Endothelial cell of umbilical vein (primary cell): ENCODE data around the gene CLEC16A. TPM values are rescaled to one million over a fixed set of nuclear protein-coding genes. Genes with fewer than 3 reads are reported as not detected.

Experiments
- BruUV-seq: library from RNA; stranded (reverse); fragments of 400-500 nt; replicated peaks from 2 replicates; lab custom pipeline; 2021; lab: Mats Ljungman, UMichigan
- CTCF ChIA-PET: fragments of 300-600, 350-600 bp; sonication (Branson Sonifier 250); formaldehyde crosslinking; loops from one replicate; lab custom pipeline; 2021; ENCODE audit warnings: antibody characterized with exemption, inconsistent platforms; lab: Charles Lee
- POLR2A ChIA-PET: fragments of 300-600, 350-600 bp; sonication (Branson Sonifier 250); formaldehyde crosslinking; loops from one replicate; lab custom pipeline; 2021; ENCODE audit warnings: antibody characterized with exemption, inconsistent platforms; lab: Charles Lee
- DNase-seq: peaks from one replicate; pipeline ENCODE4 v3.0.0-alpha.2; 2011; ENCODE audit warnings: low read depth, low spot score
- FAIRE-seq: peaks from 2 replicates; lab custom pipeline; 2011; peaks lifted over from hg19 to GRCh38; lab: Jason Lieb, UNC
- H2AFZ ChIP-seq: 2 replicates; pipeline ENCODE4 v1.6.0; 2012; ENCODE audit warnings: low read depth, low read length, control low read depth, inconsistent platforms
- H3K27ac ChIP-seq: 2 replicates; pipeline ENCODE4 v1.5.1; 2011; ENCODE audit warnings: low read depth, mild to moderate bottlenecking, control low read depth, low read length, moderate library complexity; ENCODE audit not compliant: insufficient read depth
- H3K27me3 ChIP-seq, 2 experiments: 2 replicates each; pipeline versions ENCODE4 v1.6.0 to v1.6.1; 2011; ENCODE audit warnings: low read length in 2 of 2, mixed read lengths in 1 of 2; ENCODE audit not compliant: control insufficient read depth in 2 of 2, insufficient read depth in 2 of 2
- H3K36me3 ChIP-seq, 2 experiments: 2 replicates in 1 of 2; 3 replicates in 1 of 2; pipeline ENCODE4 v1.5.1; 2011; ENCODE audit warnings: low read length in 2 of 2, mild to moderate bottlenecking in 1 of 2, moderate library complexity in 1 of 2; ENCODE audit not compliant: control insufficient read depth in 2 of 2, insufficient read depth in 2 of 2; ENCODE audit errors: extremely low read depth in 1 of 2
- H3K4me1 ChIP-seq: 3 replicates; pipeline ENCODE4 v1.5.1; 2011; ENCODE audit warnings: mild to moderate bottlenecking, low read length; ENCODE audit not compliant: control insufficient read depth, insufficient read depth; ENCODE audit errors: extremely low read depth
- H3K4me2 ChIP-seq: 2 replicates; pipeline ENCODE4 v1.6.1; 2011; ENCODE audit warnings: low read length, control low read depth, mixed read lengths; ENCODE audit not compliant: insufficient read depth
- H3K4me3 ChIP-seq, 3 experiments: fragments of 200-600 bp in 1 of 3; sonication (generic), shearing (Covaris generic) in 1 of 3; replicated peaks in 1 of 3; 2 replicates each; pipeline ENCODE4 v1.5.1; 2011 to 2016; ENCODE audit warnings: control low read depth in 3 of 3, low read length in 3 of 3, mild to moderate bottlenecking in 2 of 3, inconsistent platforms in 1 of 3, low read depth in 1 of 3, moderate library complexity in 1 of 3; ENCODE audit not compliant: insufficient read depth in 1 of 3
- H3K79me2 ChIP-seq: 2 replicates; pipeline ENCODE4 v1.6.0; 2012; ENCODE audit warnings: low read length, inconsistent platforms; ENCODE audit not compliant: control insufficient read depth, insufficient read depth
- H3K9ac ChIP-seq: replicated peaks from 2 replicates; pipeline ENCODE3; 2011; ENCODE audit warnings: low read length, control low read depth; ENCODE audit not compliant: insufficient read depth; ENCODE audit errors: extremely low read depth
- H3K9me1 ChIP-seq: replicated peaks from 3 replicates; pipeline ENCODE4 v1.6.0; 2011; ENCODE audit warnings: mild to moderate bottlenecking, low read length; ENCODE audit not compliant: control insufficient read depth, insufficient read depth; ENCODE audit errors: extremely low read depth
- H3K9me3 ChIP-seq: replicated peaks from 2 replicates; pipeline ENCODE4 v1.5.1; 2012; ENCODE audit warnings: low read length, inconsistent platforms; ENCODE audit not compliant: control insufficient read depth, insufficient read depth
- H4K20me1 ChIP-seq: replicated peaks from 2 replicates; pipeline ENCODE3; 2011; ENCODE audit warnings: mild to moderate bottlenecking, low read length; ENCODE audit not compliant: control insufficient read depth, insufficient read depth; ENCODE audit errors: extremely low read depth
- CTCF ChIP-seq, 2 donors: IDR thresholded peaks; 1 replicate in 1 of 2; 2 replicates in 1 of 2; pipeline ENCODE4 v1.5.1; 2011; ENCODE audit warnings: low read length in 2 of 2, mild to moderate bottlenecking in 2 of 2, moderate library complexity in 2 of 2, control low read depth in 1 of 2, inconsistent platforms in 1 of 2, low read depth in 1 of 2; ENCODE audit not compliant: insufficient read depth in 1 of 2; ENCODE audit errors: extremely low read depth in 1 of 2
- EZH2 ChIP-seq: IDR thresholded peaks from 2 replicates; pipeline ENCODE4 v1.6.1; 2012; ENCODE audit warnings: borderline replicate concordance, low read depth, mild to moderate bottlenecking, moderate library complexity, low read length, inconsistent platforms; ENCODE audit not compliant: severe bottlenecking
- FOS ChIP-seq: IDR thresholded peaks from 2 replicates; pipeline ENCODE4 v1.6.1; 2011; ENCODE audit warnings: mild to moderate bottlenecking, low read length, moderate library complexity, borderline replicate concordance; ENCODE audit not compliant: insufficient read depth
- GATA2 ChIP-seq: IDR thresholded peaks from 2 replicates; pipeline ENCODE4 v1.7.0; 2011; ENCODE audit warnings: low read depth, mild to moderate bottlenecking, moderate library complexity, mixed read lengths, low read length; ENCODE audit not compliant: insufficient read length, insufficient read depth
- JUN ChIP-seq: IDR thresholded peaks from 2 replicates; pipeline ENCODE4 v1.6.1; 2011; ENCODE audit warnings: borderline replicate concordance, low read depth; ENCODE audit not compliant: insufficient read length, insufficient read depth
- MYC ChIP-seq: IDR thresholded peaks from one replicate; pipeline ENCODE4 v1.6.1; 2011; ENCODE audit warnings: mild to moderate bottlenecking, low read depth, low read length
- POLR2A ChIP-seq: IDR thresholded peaks from 2 replicates; pipeline ENCODE4 v1.6.1; 2012; ENCODE audit warnings: low read depth, mild to moderate bottlenecking, control low read depth, low read length
- POLR2AphosphoS5 ChIP-seq: IDR thresholded peaks from 2 replicates; pipeline ENCODE4 v1.6.1; 2012; ENCODE audit warnings: low read depth, mild to moderate bottlenecking, control low read depth, low read length, moderate library complexity; ENCODE audit not compliant: insufficient read depth
- dilution Hi-C: fragments of 300-500 bp; cut with MboI; formaldehyde crosslinking; loops from one replicate; pipeline ENCODE4 v1.15.0; 2019; ENCODE audit warnings: low sequenced_read_pairs; ENCODE audit not compliant: extremely low pct_ligation_motif_present
- intact Hi-C: fragments of 100-400 bp; cut with micrococcal nuclease; formaldehyde crosslinking; loops from one replicate; pipeline ENCODE4 v1.10.0; 2022
- polyA plus RNA-seq, 4 experiments: library from polyadenylated mRNA; depleted of rRNA in 3 of 4; stranded (reverse) in 3 of 4; unstranded in 1 of 4; fragments of >200 nt; gene quantifications; 2 replicates each; pipeline versions ENCODE4 v1.2.1 to v1.2.3, GENCODE V29; 2011 to 2012; ENCODE audit warnings: missing spikeins in 1 of 4
- total RNA-seq: library from RNA; stranded (reverse); gene quantifications from 2 replicates; pipeline ENCODE4 v1.2.3, GENCODE V29; 2021
- TF ChIP-seq, protein P1 (sequence below): IDR thresholded peaks from 2 replicates; pipeline ENCODE4 v1.6.1; 2011; ENCODE audit not compliant: insufficient read depth, insufficient read length

CLEC16A gene
- total and polyA plus RNA-seq, 2 donors (not counting 3 experiments of a cell fraction or from before 2014, with no cell fraction given) = 11.4 to 23.3 TPM

- no TSS peak for BruUV-seq
- H3K4me3 ChIP-seq = no peak overlapping the region
- H3K4me1 ChIP-seq = peaks cover 19% of the 10 kb centered on the region
- DNase-seq (no peak), FAIRE-seq (no peak)
- H4K20me1 ChIP-seq = no peaks in the 10 kb centered on the region
- POLR2A ChIA-PET = no interaction called here
- TF ChIP-seq GATA2 (no peak), JUN (no peak), POLR2AphosphoS5 (no peak), POLR2A (no peak), CTCF (IDR thresholded peaks at IDR 0.05; ENCODE audit: extremely low read depth in 1 of 2, insufficient read depth in 1 of 2, low read depth in 1 of 2, low read length in 2 of 2) (no peak), MYC (no peak), EZH2 (no peak), FOS (no peak)
- TF ChIP-seq, protein P1, sequence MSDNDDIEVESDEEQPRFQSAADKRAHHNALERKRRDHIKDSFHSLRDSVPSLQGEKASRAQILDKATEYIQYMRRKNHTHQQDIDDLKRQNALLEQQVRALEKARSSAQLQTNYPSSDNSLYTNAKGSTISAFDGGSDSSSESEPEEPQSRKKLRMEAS = no peak
- no peak overlapping the region for H2AFZ ChIP-seq
- H3K9ac ChIP-seq = no peak overlapping the region
- intact Hi-C loops (loop anchor here (5.0 kb wide), 2 partner anchors 72 to 247 kb away; no protein-coding TSS in a partner anchor), dilution Hi-C loops (no loop called here)
- H3K4me2 ChIP-seq = no peak overlapping the region
- H3K9me3 ChIP-seq = no peaks in the 10 kb centered on the region
- H3K9me1 ChIP-seq = no peaks in the 10 kb centered on the region
- no peaks in the 10 kb centered on the region for H3K79me2 ChIP-seq
- no peaks in the 10 kb centered on the region for H3K27me3 ChIP-seq
- no peak overlapping the region for H3K27ac ChIP-seq
- CTCF ChIA-PET = no interaction called here
- no peaks in the 10 kb centered on the region for H3K36me3 ChIP-seq
Measured at GRCh38 chr16:11204513-11205047, 260.2 kb downstream of the CLEC16A start.
